HEK293 (cell line): ENCODE results near the gene ATP5F1A.
A peak's percentile ranks its signal among the peaks of the same experiment; 100 is the strongest.

Experiments used
- CTCF ChIA-PET: fragments of 350-600 bp; formaldehyde crosslinking; extraction: SDS; loops from one replicate; lab custom pipeline; 2021; ENCODE audit warnings: antibody characterized with exemption; lab: Yijun Ruan, JAX
- POLR2A ChIA-PET: fragments of 300-600 bp; formaldehyde crosslinking; extraction: SDS; loops from one replicate; lab custom pipeline; 2020; ENCODE audit warnings: antibody characterized with exemption, inconsistent platforms; lab: Yijun Ruan, JAX
- H3K27ac ChIP-seq: fragments of 200-500 bp; sonication (Bioruptor generic); 2 replicates; pipeline ENCODE4 v1.5.1; 2014; ENCODE audit warnings: low read depth, low read length, control low read depth, inconsistent platforms; ENCODE audit errors: extremely low read depth
- H3K36me3 ChIP-seq, 2 experiments: fragments of 200-500 bp in 1 of 2; sonication (Bioruptor generic) in 1 of 2; 1 replicate in 1 of 2; 2 replicates in 1 of 2; pipeline ENCODE4 v1.5.1; 2014 to 2017; ENCODE audit warnings: inconsistent platforms in 2 of 2, low read length in 2 of 2; ENCODE audit not compliant: control insufficient read depth in 2 of 2, insufficient read depth in 1 of 2
- H3K4me1 ChIP-seq: fragments of 200-500 bp; sonication (Bioruptor generic); 2 replicates; pipeline ENCODE4 v1.5.1; 2014; ENCODE audit warnings: mild to moderate bottlenecking, low read length, inconsistent platforms; ENCODE audit not compliant: control insufficient read depth, insufficient read depth
- H3K4me3 ChIP-seq: 2 replicates; pipeline ENCODE4 v1.5.1; 2011; ENCODE audit warnings: low read depth, mild to moderate bottlenecking, control low read depth, low read length, moderate library complexity
- H3K9me3 ChIP-seq: fragments of 200-500 bp; sonication (Bioruptor generic); 2 replicates; pipeline ENCODE4 v1.5.1; 2014; ENCODE audit warnings: low read depth, low read length, inconsistent platforms; ENCODE audit not compliant: control insufficient read depth, insufficient read depth
- GLIS2 ChIP-seq: fragments of 450-650 bp; formaldehyde crosslinking; IDR thresholded peaks from 2 replicates; pipeline ENCODE4 v1.5.1; 2016; ENCODE audit warnings: missing biosample characterization, missing genetic modification characterization
- KLF1 ChIP-seq: fragments of 450-650 bp; formaldehyde crosslinking; IDR thresholded peaks from 2 replicates; pipeline ENCODE4 v1.5.1; 2016; ENCODE audit warnings: missing biosample characterization, missing genetic modification characterization
- KLF9 ChIP-seq: fragments of 450-650 bp; formaldehyde crosslinking; IDR thresholded peaks from 2 replicates; pipeline ENCODE4 v1.5.1; 2016; ENCODE audit warnings: missing biosample characterization, missing genetic modification characterization, low read depth
- PRDM1 ChIP-seq: fragments of 450-650 bp; formaldehyde crosslinking; IDR thresholded peaks from 2 replicates; pipeline ENCODE4; 2016; ENCODE audit warnings: missing biosample characterization, missing genetic modification characterization
- PRDM10 ChIP-seq: fragments of 450-650 bp; formaldehyde crosslinking; IDR thresholded peaks from 2 replicates; pipeline ENCODE4 v1.5.1; 2016; ENCODE audit warnings: missing biosample characterization, missing genetic modification characterization
- SP7 ChIP-seq: fragments of 450-650 bp; formaldehyde crosslinking; IDR thresholded peaks from 2 replicates; pipeline ENCODE4 v1.5.1; 2016; ENCODE audit warnings: missing biosample characterization, missing genetic modification characterization
- WT1 ChIP-seq: fragments of 450-650 bp; formaldehyde crosslinking; IDR thresholded peaks from 2 replicates; pipeline ENCODE4 v1.5.1; 2016; ENCODE audit warnings: missing biosample characterization, missing genetic modification characterization
- ZBTB6 ChIP-seq: fragments of 450-650 bp; formaldehyde crosslinking; IDR thresholded peaks from 2 replicates; pipeline ENCODE4 v1.5.1; 2017; ENCODE audit warnings: missing biosample characterization, missing genetic modification characterization
- ZBTB7A ChIP-seq: fragments of 450-650 bp; formaldehyde crosslinking; IDR thresholded peaks from 2 replicates; pipeline ENCODE4 v1.5.1; 2016; ENCODE audit warnings: low read depth, missing biosample characterization, missing genetic modification characterization
- ZNF2 ChIP-seq: fragments of 450-650 bp; formaldehyde crosslinking; IDR thresholded peaks from 2 replicates; pipeline ENCODE4 v1.5.1; 2016; ENCODE audit warnings: missing biosample characterization, missing genetic modification characterization
- ZNF24 ChIP-seq: fragments of 450-650 bp; formaldehyde crosslinking; IDR thresholded peaks from 2 replicates; pipeline ENCODE4 v1.5.1; 2016; ENCODE audit warnings: missing biosample characterization, missing genetic modification characterization
- ZNF366 ChIP-seq: fragments of 450-650 bp; formaldehyde crosslinking; conservative IDR thresholded peaks from 2 replicates; pipeline ENCODE4 v1.5.1; 2016; ENCODE audit warnings: missing biosample characterization, missing genetic modification characterization
- ZNF423 ChIP-seq: fragments of 450-650 bp; formaldehyde crosslinking; IDR thresholded peaks from 2 replicates; pipeline ENCODE4 v1.5.1; 2016; ENCODE audit warnings: missing biosample characterization, missing genetic modification characterization
- ZNF514 ChIP-seq: fragments of 450-650 bp; formaldehyde crosslinking; IDR thresholded peaks from 2 replicates; pipeline ENCODE4 v1.5.1; 2016; ENCODE audit warnings: missing biosample characterization, missing genetic modification characterization
- ZNF548 ChIP-seq: fragments of 450-650 bp; formaldehyde crosslinking; IDR thresholded peaks from 2 replicates; pipeline ENCODE4 v1.5.1; 2016; ENCODE audit warnings: missing biosample characterization, missing genetic modification characterization
- ZNF560 ChIP-seq: fragments of 450-650 bp; formaldehyde crosslinking; IDR thresholded peaks from 2 replicates; pipeline ENCODE4 v1.5.1; 2017; ENCODE audit warnings: missing biosample characterization, missing genetic modification characterization, borderline replicate concordance
- ZNF623 ChIP-seq: fragments of 450-650 bp; formaldehyde crosslinking; IDR thresholded peaks from 2 replicates; pipeline ENCODE4 v1.5.1; 2016; ENCODE audit warnings: missing biosample characterization, missing genetic modification characterization
- ZNF629 ChIP-seq: fragments of 450-650 bp; formaldehyde crosslinking; IDR thresholded peaks from 2 replicates; pipeline ENCODE4 v1.5.1; 2017; ENCODE audit warnings: missing biosample characterization, missing genetic modification characterization
- ZNF707 ChIP-seq: fragments of 450-650 bp; formaldehyde crosslinking; IDR thresholded peaks from 2 replicates; pipeline ENCODE4 v1.5.1; 2016; ENCODE audit warnings: missing biosample characterization, missing genetic modification characterization
- TF ChIP-seq, protein P1 (sequence below): fragments of 450-650 bp; formaldehyde crosslinking; IDR thresholded peaks from 2 replicates; pipeline ENCODE4 v1.5.1; 2016; ENCODE audit warnings: missing biosample characterization, missing genetic modification characterization

ATP5F1A gene

DNA sequence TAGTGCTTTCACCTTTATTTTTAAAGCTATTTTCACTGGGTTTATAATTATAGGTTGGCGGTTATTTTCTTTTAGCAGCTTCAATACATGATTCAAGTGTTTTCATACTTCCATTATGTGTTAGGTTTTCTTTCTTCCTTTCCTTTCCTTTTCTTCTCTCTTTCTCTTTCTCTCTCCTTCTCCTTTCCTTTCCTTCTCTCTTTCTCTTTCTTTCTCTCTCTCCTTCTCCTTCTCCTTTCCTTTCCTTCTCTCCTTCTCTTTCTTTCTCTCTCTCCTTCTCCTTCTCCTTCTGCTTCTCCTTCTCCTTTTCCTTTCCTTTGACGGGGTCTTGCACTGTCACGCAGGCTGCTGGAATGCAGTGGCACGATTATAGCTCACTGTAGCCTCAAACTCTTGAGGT lies 42.1 kb upstream of the ATP5F1A start:
- Histone ChIP-seq H3K36me3 (no peaks in the 10 kb centered on the region), H3K27ac (no peak overlapping the region), H3K4me1 (no peaks in the 10 kb centered on the region), H3K4me3 (no peak overlapping the region), H3K9me3 (no peaks in the 10 kb centered on the region)
- ChIA-PET POLR2A (interaction anchor here (0.6 kb wide), 1 partner anchor 56 kb away, joined by 5 read pairs; no protein-coding TSS in a partner anchor), CTCF (interaction anchor here (1.7 kb wide), 1 partner anchor 10 kb away, joined by 7 read pairs; no protein-coding TSS in a partner anchor)
- peak; percentile 98 for TF ChIP-seq PRDM1 (tag by site-specific recombination)
- no peak for TF ChIP-seq GLIS2
- peak; percentile 52; the same call in 1 of the 2 replicates for TF ChIP-seq ZNF366

DNA sequence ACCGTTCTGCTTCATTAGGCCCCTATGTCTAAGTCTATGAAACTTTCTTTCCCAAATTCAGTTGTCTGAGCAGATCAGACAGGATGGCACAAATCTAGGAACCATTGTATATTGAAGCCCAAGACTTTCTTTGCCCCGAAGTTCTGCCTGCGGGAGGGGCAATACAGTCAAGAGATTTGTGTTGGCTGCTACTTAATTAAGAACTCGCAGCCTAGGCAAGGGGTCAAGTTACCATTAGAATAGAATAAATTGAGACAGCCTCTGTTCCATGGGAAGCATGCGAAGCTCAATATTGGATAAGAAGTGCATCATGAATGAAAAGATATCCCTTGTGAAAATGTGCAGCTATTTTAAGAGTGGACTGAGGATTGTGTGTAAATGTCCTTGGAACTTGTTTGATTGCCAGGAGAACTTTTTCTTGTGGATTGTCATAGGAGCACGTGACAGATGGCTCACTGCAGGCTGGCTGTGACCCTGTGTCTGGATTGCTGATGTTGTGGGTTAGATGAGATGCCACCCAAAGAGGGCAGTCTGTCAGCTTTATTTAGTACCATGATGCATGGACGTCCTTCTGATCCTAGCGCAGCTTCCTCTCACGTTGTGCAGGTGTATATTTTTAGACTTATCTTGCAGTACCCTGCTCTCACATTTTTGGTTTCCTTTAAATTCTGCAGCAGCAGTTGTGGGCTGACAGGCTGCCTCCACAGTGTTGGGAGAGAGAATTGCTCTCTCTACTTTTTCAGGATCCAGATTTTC lies 37.0 kb upstream of the ATP5F1A start:
- POLR2A ChIA-PET: no interaction called here
- H3K27ac ChIP-seq: no peak overlapping the region
- H3K9me3 ChIP-seq: no peaks in the 10 kb centered on the region
- H3K4me1 ChIP-seq: no peaks in the 10 kb centered on the region
- H3K4me3 ChIP-seq: no peak overlapping the region
- CTCF ChIA-PET: interaction anchor here (1.2 kb wide), 3 partner anchors 9 to 38 kb away, joined by 3 to 4 read pairs (median 3); a partner anchor contains a TSS
- H3K36me3 ChIP-seq: peaks cover 1 to 18% of the 10 kb centered on the region in 2 experiments; a peak in 2 of 3 replicates
- no peak for TF ChIP-seq GLIS2
- no peak for TF ChIP-seq PRDM10 (tag by site-specific recombination)
- no peak for TF ChIP-seq ZNF707
- TF ChIP-seq, protein P1, sequence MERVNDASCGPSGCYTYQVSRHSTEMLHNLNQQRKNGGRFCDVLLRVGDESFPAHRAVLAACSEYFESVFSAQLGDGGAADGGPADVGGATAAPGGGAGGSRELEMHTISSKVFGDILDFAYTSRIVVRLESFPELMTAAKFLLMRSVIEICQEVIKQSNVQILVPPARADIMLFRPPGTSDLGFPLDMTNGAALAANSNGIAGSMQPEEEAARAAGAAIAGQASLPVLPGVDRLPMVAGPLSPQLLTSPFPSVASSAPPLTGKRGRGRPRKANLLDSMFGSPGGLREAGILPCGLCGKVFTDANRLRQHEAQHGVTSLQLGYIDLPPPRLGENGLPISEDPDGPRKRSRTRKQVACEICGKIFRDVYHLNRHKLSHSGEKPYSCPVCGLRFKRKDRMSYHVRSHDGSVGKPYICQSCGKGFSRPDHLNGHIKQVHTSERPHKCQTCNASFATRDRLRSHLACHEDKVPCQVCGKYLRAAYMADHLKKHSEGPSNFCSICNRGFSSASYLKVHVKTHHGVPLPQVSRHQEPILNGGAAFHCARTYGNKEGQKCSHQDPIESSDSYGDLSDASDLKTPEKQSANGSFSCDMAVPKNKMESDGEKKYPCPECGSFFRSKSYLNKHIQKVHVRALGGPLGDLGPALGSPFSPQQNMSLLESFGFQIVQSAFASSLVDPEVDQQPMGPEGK: no peak
- TF ChIP-seq ZNF629 (tag by site-specific recombination): no peak
- no peak for TF ChIP-seq ZNF548 (tag by site-specific recombination)
- TF ChIP-seq KLF9 (tag by site-specific recombination): no peak

DNA sequence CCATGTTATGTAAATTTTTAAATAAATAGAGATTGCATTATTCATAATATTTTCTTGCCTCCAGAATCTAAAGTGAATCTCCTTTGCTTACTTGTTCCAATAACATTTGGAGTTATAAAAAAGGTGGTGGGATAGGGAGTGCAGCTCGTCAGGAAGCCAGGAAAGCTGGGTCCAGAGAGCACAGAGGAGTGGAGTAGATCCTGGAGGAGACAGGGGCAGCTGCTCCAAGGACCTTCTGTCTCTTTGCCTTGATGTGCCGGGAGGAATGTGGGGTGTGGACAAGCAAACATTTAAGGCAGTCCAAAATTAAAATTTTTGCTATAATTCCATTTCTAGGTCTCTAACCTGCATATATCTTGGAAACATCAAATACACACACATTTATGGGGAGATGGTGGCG lies 35.4 kb upstream of the ATP5F1A start:
- ChIA-PET CTCF (no interaction called here), POLR2A (no interaction called here)
- Histone ChIP-seq H3K4me3 (no peak overlapping the region), H3K4me1 (no peaks in the 10 kb centered on the region), H3K27ac (no peak overlapping the region), H3K9me3 (no peaks in the 10 kb centered on the region), H3K36me3 (peaks cover 15 to 31% of the 10 kb centered on the region in 2 experiments)
- TF ChIP-seq SP7: no peak
- no peak for TF ChIP-seq ZNF560 (tag by site-specific recombination)
- no peak for TF ChIP-seq ZBTB6 (tag by site-specific recombination)
- no peak for TF ChIP-seq ZNF2 (tag by site-specific recombination)
- no peak for TF ChIP-seq ZNF423 (tag by site-specific recombination)
- no peak for TF ChIP-seq WT1 (tag by site-specific recombination)
- TF ChIP-seq ZBTB7A: no peak
- TF ChIP-seq ZNF623 (tag by site-specific recombination): no peak
- no peak for TF ChIP-seq KLF1 (tag by site-specific recombination)
- TF ChIP-seq ZNF514 (tag by site-specific recombination): no peak
- no peak for TF ChIP-seq ZNF24 (tag by site-specific recombination)
